AG04449 (cell line): ENCODE results near the gene ZNF79.

Experiments
- CTCF ChIA-PET: fragments of 350-600 bp; formaldehyde crosslinking; extraction: SDS; loops from one replicate; lab custom pipeline; 2021; ENCODE audit warnings: antibody characterized with exemption; lab: Yijun Ruan, JAX
- POLR2A ChIA-PET: fragments of 400-600, 350-600 bp; formaldehyde crosslinking; extraction: SDS; loops from one replicate; lab custom pipeline; 2020; ENCODE audit warnings: antibody characterized with exemption, inconsistent platforms; lab: Yijun Ruan, JAX
- DNase-seq: peaks from one replicate; pipeline ENCODE4 v3.0.0-alpha.2; 2010; ENCODE audit warnings: low read depth, low spot score
- H3K4me3 ChIP-seq: 2 replicates; pipeline ENCODE4 v1.5.1; 2011; ENCODE audit warnings: low read depth, mild to moderate bottlenecking, control low read depth, low read length
- TF ChIP-seq, protein P1 (sequence below): IDR thresholded peaks from one replicate; pipeline ENCODE4 v1.5.1; 2011; ENCODE audit warnings: mild to moderate bottlenecking, moderate library complexity, low read length, control low read depth, inconsistent platforms; ENCODE audit not compliant: insufficient read depth; ENCODE audit errors: missing control alignments

ZNF79 gene

DNA sequence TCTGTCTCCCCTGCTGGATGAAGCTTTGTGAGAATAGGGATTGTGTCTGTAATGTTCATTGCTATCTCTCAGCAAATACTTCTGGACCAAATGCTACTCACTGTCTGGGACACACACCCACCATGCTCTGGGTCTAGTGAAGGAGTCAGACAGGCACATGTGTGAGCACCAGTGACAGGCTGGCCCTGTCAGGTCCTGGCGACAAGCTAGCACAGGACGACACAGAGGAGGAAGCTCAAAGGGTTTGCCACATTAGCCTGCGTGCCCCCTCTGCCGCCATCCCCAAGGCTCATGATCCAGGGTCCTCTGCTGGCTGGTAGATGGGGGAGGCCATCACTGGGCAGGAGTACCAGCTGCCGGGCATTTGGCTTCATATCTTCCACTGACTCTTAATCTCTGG, 50.4 kb downstream of the ZNF79 start:
- H3K4me3 ChIP-seq = no peak overlapping the region
- TF ChIP-seq, protein P1, sequence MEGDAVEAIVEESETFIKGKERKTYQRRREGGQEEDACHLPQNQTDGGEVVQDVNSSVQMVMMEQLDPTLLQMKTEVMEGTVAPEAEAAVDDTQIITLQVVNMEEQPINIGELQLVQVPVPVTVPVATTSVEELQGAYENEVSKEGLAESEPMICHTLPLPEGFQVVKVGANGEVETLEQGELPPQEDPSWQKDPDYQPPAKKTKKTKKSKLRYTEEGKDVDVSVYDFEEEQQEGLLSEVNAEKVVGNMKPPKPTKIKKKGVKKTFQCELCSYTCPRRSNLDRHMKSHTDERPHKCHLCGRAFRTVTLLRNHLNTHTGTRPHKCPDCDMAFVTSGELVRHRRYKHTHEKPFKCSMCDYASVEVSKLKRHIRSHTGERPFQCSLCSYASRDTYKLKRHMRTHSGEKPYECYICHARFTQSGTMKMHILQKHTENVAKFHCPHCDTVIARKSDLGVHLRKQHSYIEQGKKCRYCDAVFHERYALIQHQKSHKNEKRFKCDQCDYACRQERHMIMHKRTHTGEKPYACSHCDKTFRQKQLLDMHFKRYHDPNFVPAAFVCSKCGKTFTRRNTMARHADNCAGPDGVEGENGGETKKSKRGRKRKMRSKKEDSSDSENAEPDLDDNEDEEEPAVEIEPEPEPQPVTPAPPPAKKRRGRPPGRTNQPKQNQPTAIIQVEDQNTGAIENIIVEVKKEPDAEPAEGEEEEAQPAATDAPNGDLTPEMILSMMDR = no peak
- CTCF ChIA-PET = interaction anchor here (1.1 to 1.7 kb wide), 3 partner anchors 19 to 260 kb away, joined by 3 to 5 read pairs (median 4); partner anchors contain the start of gene TOR2A
- POLR2A ChIA-PET = interaction anchor here (1.1 kb wide), 1 partner anchor 23 kb away, joined by 5 read pairs; the partner anchor contains the start of genes LRSAM1 and RPL12
- DNase-seq = no peak

DNA sequence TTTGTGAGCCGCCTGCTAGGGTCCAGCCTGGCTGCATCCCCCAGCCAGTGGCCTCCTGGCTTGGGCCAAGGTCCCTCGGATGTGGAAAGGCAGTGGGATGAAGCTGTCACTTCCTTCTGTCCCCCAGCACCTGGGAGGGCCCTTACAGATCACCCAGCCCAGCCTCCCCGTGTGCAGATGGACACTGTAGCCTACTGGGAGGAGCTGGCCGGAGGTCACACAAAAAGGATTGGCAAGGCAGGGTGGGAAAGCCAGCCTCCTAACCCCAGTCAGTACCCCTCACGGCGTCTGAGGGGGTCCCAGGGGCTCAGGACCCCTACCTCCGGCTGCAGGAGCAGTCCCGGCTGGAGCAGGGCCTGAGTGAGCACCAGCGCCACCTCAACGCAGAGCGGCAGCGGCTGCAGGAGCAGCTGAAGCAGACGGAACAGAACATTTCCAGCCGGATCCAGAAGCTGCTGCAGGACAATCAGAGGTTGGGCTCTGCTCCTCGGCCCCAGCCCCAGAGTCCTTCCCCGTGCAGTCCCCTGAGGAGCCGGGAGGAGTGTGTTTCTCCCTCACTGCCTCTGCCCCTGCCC, 55.4 kb downstream of the ZNF79 start:
- no peak for DNase-seq
- CTCF ChIA-PET = interaction anchor here (1.2 to 1.7 kb wide), 3 partner anchors 9 to 110 kb away, joined by 5 read pairs; no protein-coding TSS in a partner anchor
- H3K4me3 ChIP-seq = no peak overlapping the region
- POLR2A ChIA-PET = interaction anchor here (0.6 to 1.2 kb wide), 2 partner anchors 28 to 57 kb away, joined by 3 read pairs; partner anchors contain the start of genes LRSAM1 and RPL12
- TF ChIP-seq, protein P1 = no peak

DNA sequence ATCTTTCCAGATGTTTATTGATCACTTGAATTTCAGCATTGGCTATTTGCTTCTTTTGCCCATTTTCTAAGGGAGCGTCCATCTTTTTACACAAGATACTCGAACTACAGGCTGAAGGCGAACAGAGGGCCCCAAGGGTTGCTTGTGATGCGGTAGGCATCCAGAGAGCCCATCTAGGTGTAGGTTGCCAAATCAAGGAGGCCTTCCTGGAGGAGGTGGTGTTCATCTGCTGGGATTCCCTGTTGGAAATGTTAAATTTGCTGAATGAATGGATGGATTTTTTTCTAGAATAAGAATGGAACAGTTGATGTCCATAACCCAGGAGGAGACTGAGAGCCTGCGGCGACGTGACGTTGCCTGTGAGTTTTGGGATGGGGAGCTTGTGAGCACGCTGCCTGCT, 58.5 kb downstream of the ZNF79 start:
- TF ChIP-seq, protein P1 = no peak
- ChIA-PET POLR2A (no interaction called here), CTCF (no interaction called here)
- no peak overlapping the region for H3K4me3 ChIP-seq
- DNase-seq = no peak

GRCh38 chr9:127485995-127486394, 61.8 kb downstream of the ZNF79 start:
- DNase-seq = no peak
- TF ChIP-seq, protein P1 = no peak
- POLR2A ChIA-PET = no interaction called here
- CTCF ChIA-PET = no interaction called here
- no peak overlapping the region for H3K4me3 ChIP-seq

- CTCF ChIA-PET = interaction anchor here (0.8 to 3.5 kb wide), 6 partner anchors 8 to 432 kb away, joined by 3 to 17 read pairs (median 4); no protein-coding TSS in a partner anchor
- no peak for DNase-seq
- TF ChIP-seq, protein P1 = no peak
- POLR2A ChIA-PET = no interaction called here
- no peak overlapping the region for H3K4me3 ChIP-seq
These were observed 64.8 kb downstream of the ZNF79 start for GRCh38 chr9:127488946-127489345.

- CTCF ChIA-PET = interaction anchor here (0.8 to 3.5 kb wide), 7 partner anchors 9 to 99 kb away, joined by 3 to 17 read pairs (median 5); no protein-coding TSS in a partner anchor
- POLR2A ChIA-PET = interaction anchor here (0.6 to 0.7 kb wide), 2 partner anchors 30 to 72 kb away, joined by 4 read pairs; no protein-coding TSS in a partner anchor
- no peak overlapping the region for H3K4me3 ChIP-seq
- DNase-seq = no peak
- TF ChIP-seq, protein P1 = no peak
These were observed 65.4 kb downstream of the ZNF79 start for GRCh38 chr9:127489471-127490115.
